Measurements from ENCODE around the gene IQCH. TPM values are rescaled to one million over a fixed set of nuclear protein-coding genes. Genes with fewer than 3 reads are reported as not detected.

Gene IQCH
- polyA plus RNA-seq, 1 of the 3 experiments (the other 2 are of a cell fraction) = 0.81 TPM

DNA sequence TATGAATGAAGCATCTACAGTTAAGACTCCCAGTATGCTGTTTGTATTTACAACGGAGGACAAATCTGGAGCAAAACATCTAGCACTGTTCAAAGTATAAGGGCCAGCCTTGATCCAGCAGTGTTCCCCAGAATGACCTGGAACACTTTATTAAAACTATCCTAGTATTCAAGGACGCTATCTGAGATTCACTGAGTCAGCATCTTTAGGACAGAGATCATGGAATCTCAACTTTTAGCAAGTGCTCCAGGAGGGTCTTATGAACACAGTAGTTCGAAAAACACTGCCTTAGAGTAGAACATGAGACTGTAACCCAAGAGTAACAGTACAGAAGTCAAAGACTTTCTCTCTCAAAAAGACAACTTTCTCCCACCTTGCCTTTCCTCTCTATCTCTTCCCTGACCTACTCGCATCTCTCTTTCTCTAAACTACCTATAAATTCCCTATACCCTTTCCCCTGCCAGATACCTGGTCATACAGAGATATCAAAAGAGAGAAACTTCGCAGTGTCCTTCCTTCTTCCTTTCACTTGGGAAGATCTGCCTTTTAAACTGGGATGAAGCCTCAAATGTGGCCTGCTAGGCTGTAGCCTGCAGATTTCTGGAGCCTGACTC is 43.9 kb upstream of the IQCH start:
- peaks cover 32 to 40% of the 10 kb centered on the region in 2 experiments for H3K36me3 ChIP-seq (replicated peaks in 1 of 2; ENCODE audit: control insufficient read depth in 1 of 2, insufficient read depth in 2 of 2, low read length in 1 of 2)
- 97% methylated on average over 5 of the region's 5 CpGs for WGBS (ENCODE audit: low lambda C conversion rate)
- no peak overlapping the region for H3K4me2 ChIP-seq
- H3K27me3 ChIP-seq (ENCODE audit: insufficient read depth) = no peaks in the 10 kb centered on the region
- no peak overlapping the region for H2AFZ ChIP-seq (ENCODE audit: low read depth)
- TF ChIP-seq, protein P1, sequence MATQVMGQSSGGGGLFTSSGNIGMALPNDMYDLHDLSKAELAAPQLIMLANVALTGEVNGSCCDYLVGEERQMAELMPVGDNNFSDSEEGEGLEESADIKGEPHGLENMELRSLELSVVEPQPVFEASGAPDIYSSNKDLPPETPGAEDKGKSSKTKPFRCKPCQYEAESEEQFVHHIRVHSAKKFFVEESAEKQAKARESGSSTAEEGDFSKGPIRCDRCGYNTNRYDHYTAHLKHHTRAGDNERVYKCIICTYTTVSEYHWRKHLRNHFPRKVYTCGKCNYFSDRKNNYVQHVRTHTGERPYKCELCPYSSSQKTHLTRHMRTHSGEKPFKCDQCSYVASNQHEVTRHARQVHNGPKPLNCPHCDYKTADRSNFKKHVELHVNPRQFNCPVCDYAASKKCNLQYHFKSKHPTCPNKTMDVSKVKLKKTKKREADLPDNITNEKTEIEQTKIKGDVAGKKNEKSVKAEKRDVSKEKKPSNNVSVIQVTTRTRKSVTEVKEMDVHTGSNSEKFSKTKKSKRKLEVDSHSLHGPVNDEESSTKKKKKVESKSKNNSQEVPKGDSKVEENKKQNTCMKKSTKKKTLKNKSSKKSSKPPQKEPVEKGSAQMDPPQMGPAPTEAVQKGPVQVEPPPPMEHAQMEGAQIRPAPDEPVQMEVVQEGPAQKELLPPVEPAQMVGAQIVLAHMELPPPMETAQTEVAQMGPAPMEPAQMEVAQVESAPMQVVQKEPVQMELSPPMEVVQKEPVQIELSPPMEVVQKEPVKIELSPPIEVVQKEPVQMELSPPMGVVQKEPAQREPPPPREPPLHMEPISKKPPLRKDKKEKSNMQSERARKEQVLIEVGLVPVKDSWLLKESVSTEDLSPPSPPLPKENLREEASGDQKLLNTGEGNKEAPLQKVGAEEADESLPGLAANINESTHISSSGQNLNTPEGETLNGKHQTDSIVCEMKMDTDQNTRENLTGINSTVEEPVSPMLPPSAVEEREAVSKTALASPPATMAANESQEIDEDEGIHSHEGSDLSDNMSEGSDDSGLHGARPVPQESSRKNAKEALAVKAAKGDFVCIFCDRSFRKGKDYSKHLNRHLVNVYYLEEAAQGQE (IDR thresholded peaks at IDR 0.05; ENCODE audit: low read depth, low read length) = no peak
- no peak for TF ChIP-seq SIN3A (IDR thresholded peaks at IDR 0.05; ENCODE audit: borderline replicate concordance, low read depth, low read length)
- no peak for TF ChIP-seq RFX5 (IDR thresholded peaks at IDR 0.05; ENCODE audit: low read length)
- TF ChIP-seq MEF2A (IDR thresholded peaks at IDR 0.05; ENCODE audit: borderline replicate concordance, low read depth) = no peak
- TF ChIP-seq ELF1 (IDR thresholded peaks at IDR 0.05) = no peak
- no peak for TF ChIP-seq MXI1 (IDR thresholded peaks at IDR 0.05; ENCODE audit: low read depth, low read length)
- TF ChIP-seq RXRA (IDR thresholded peaks at IDR 0.05; ENCODE audit: borderline replicate concordance, low read depth) = no peak
- no peak for TF ChIP-seq EZH2phosphoT487 (IDR thresholded peaks at IDR 0.05; ENCODE audit: borderline replicate concordance, low read depth)
- no peak for TF ChIP-seq NFIC (IDR thresholded peaks at IDR 0.05; ENCODE audit: borderline replicate concordance)
- TF ChIP-seq NRF1 (IDR thresholded peaks at IDR 0.05; ENCODE audit: low read depth, low read length) = no peak
- TF ChIP-seq TCF12 (IDR thresholded peaks at IDR 0.05) = no peak
- TF ChIP-seq, protein P2, sequence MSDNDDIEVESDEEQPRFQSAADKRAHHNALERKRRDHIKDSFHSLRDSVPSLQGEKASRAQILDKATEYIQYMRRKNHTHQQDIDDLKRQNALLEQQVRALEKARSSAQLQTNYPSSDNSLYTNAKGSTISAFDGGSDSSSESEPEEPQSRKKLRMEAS (IDR thresholded peaks at IDR 0.05; ENCODE audit: low read depth) = no peak
- no peak for TF ChIP-seq JUND (IDR thresholded peaks at IDR 0.05)
- no peak for TF ChIP-seq RAD21 (IDR thresholded peaks at IDR 0.05; ENCODE audit: low read length)
- TF ChIP-seq EP300 (IDR thresholded peaks at IDR 0.05; ENCODE audit: borderline replicate concordance in 1 of 2, low read depth in 1 of 2, low read length in 1 of 2) = no peak
- H3F3A ChIP-seq (replicated peaks; ENCODE audit: insufficient read depth) = peaks cover 7% of the 10 kb centered on the region
- H3K27ac ChIP-seq (ENCODE audit: low read depth in 2 of 2, low read length in 1 of 2) = no peak overlapping the region
- no peaks in the 10 kb centered on the region for H3K9me3 ChIP-seq
- no peaks in the 10 kb centered on the region for H3K9me2 ChIP-seq
- H3K79me2 ChIP-seq (ENCODE audit: insufficient read depth) = no peaks in the 10 kb centered on the region
- no peak for DNase-seq
- no peak overlapping the region for H3K4me3 ChIP-seq (ENCODE audit: low read depth in 2 of 2, low read length in 1 of 2)
- no peak overlapping the region for H3K9ac ChIP-seq
- ChIA-PET POLR2A (no interaction called here), CTCF (no interaction called here)
- peaks cover 0 to 9% of the 10 kb centered on the region in 2 experiments; a peak in 1 of 4 replicates for H3K4me1 ChIP-seq (ENCODE audit: control insufficient read depth in 1 of 2, insufficient read depth in 2 of 2, low read depth in 1 of 2, low read length in 1 of 2)
- no peaks in the 10 kb centered on the region for H4K20me1 ChIP-seq (ENCODE audit: insufficient read depth)
